Occipital lobe (tissue), 3 donors: ENCODE data around the gene IGFL4. TPM values are rescaled to one million over a fixed set of nuclear protein-coding genes. Genes with fewer than 3 reads are reported as not detected.

Experiments used
- DNase-seq: peaks from one replicate; lab custom pipeline; 2025; lab: John Stamatoyannopoulos, UW
- small RNA-seq: library from RNA; depleted of rRNA; stranded (forward); fragments of <200 nt; gene quantifications from one replicate; pipeline ENCODE3, GENCODE V24; 2014
- total RNA-seq: library from RNA; depleted of rRNA; stranded (reverse); fragments of >200 nt; gene quantifications from one replicate; pipeline ENCODE4 v1.2.3, GENCODE V29; 2014

Gene IGFL4
- total RNA-seq, 1 donor from 2014 or later = 1.6 TPM

DNA sequence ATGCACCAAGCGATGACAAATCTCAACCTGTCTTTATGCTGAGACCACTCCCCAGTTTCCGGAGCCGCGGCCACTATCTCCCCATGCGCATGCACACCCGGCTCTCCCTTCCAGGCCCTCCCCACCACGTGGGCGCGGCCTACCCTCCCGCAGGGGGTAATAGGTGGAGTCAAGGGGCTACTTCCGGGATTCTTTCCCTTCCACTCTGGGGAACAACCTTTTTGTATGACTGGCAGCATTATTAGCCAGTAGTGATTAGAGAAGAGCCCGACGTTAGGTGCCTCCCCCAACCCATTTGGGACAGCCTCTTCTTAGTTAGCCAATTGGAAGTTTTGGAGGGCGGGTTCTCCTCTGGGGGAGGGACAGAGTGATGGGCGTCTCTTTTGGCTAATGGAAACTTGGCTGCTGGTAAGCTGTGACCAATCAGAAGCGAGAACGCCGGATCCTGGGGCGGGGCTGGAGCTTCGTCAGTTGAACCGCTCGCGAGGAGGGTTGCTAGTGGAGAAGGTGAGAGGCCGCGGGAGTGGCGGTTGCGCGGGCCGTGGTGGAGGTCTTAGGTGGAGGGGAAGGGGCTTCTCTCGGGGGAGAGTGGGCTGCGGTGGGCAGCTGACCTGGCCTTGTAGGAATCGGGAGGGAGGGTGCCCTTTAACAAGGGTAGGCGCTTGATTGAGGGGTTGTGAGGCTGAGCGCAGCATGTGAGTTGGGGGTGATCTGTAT, 45.6 kb downstream of the IGFL4 start, which contains the start of gene CCDC61:
TSS of gene CCDC61 (plus strand) at position 470 of the 717 bp plus-strand sequence. CDS start 7,552 bp downstream, outside the sequence.
- peak; percentile 98 for DNase-seq

DNA sequence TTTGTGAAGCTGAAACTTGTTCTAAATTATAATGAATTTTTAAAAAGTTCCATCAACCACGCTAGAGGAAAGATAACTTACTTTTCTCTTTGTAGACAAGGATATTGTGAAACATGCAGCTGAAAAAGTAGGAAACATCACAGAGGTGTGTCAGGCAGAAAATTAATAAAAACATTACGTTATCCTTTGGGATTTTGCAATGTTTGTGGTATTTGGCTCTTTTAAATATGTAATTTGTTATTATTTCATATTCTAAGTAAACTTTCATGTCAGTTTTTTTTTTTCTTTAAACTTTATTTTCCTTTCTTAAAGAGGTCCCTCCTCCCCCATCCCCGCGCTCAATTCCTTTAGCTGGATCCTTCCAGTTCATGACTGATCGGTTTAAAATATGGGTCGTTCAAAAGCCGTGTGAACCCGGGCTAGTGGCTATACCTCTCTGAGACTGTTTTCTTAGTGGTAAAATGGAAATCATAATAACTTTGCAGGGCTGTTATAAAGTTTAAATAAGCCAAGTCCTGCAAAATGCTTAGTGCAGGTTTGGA, 46.3 kb downstream of the IGFL4 start:
- DNase-seq = no peak

DNA sequence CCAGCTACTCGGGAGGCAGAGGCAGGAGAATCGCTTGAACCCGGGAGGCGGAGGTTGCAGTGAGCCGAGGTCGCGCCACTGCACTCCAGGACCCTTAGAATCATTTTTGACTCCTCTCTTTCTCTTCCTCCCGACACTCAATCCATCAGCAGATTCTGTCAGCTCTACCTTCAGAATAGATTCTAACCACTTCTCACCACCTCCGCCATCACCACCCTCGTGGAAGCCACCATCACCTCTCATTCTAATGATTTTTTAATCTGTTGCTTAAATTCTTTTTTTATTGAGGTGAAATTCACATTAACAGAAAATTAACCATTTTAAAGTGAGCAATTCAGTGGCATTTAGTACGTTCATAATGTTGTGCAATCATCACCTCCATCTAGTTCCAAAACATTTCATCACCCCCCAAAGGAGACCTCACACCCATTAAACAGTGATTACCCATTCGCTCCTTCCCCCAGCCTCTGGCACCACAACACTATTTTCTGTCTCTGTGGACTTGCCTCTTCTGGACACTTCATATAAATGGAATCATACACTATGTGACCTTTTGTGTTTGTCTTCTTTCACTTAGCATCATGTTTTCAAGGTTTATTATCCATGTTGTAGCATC, 50.6 kb downstream of the IGFL4 start:
- no peak for DNase-seq

Small RNA genes within 50 kb of the gene (small RNA-seq; reads per million reads assigned to genes)
- 266 reads per million, percentile 97 among the genes with 10 or more reads in this experiment for gene MIR769

Other genes starting within 250 kb of the IGFL4 start
- 41.0 TPM for gene DMWD, start 248.2 kb downstream of the IGFL4 start, total RNA-seq
- 0.16 TPM for gene RSPH6A, start 225.7 kb downstream of the IGFL4 start, total RNA-seq
- gene SYMPK, start 177.9 kb downstream of the IGFL4 start, total RNA-seq = 16.4 TPM
- gene FOXA3, start 176.7 kb downstream of the IGFL4 start, total RNA-seq = not detected
- gene IRF2BP1, start 154.9 kb downstream of the IGFL4 start, total RNA-seq = 32.1 TPM
- 0.78 TPM for gene MYPOP, start 138.4 kb downstream of the IGFL4 start, total RNA-seq
- not detected for gene NANOS2, start 126.2 kb downstream of the IGFL4 start, total RNA-seq
- 9.4 TPM for gene NOVA2, start 67.1 kb downstream of the IGFL4 start, total RNA-seq
- gene CCDC61, start 45.5 kb downstream of the IGFL4 start, total RNA-seq = 5.8 TPM
- gene PGLYRP1, start 17.9 kb downstream of the IGFL4 start, total RNA-seq = not detected
- gene IGFL3, start 83.7 kb upstream of the IGFL4 start, total RNA-seq = not detected
- 0.31 TPM for gene IGFL2, start 107.2 kb upstream of the IGFL4 start, total RNA-seq
- not detected for gene IGFL1, start 188.7 kb upstream of the IGFL4 start, total RNA-seq